Omental fat pad (tissue), 4 donors: ENCODE measurements around the gene PRRT2. TPM values are rescaled to one million over a fixed set of nuclear protein-coding genes. Genes with fewer than 3 reads are reported as not detected.

ENCODE experiments used
- ATAC-seq: fragments of 150-250 bp; one replicate; pipeline ENCODE4 v1.9.1; 2016; ENCODE audit warnings: mild to moderate bottlenecking, moderate library complexity; ENCODE audit not compliant: low FRiP score
- DNase-seq: peaks from one replicate; pipeline ENCODE4 v3.0.0-alpha.2; 2019; ENCODE audit warnings: low spot score
- total RNA-seq, 4 donors: library from RNA; depleted of rRNA; stranded (reverse); fragments of >200 nt; gene quantifications; one replicate each; pipeline ENCODE4 v1.1.0, GENCODE V29; 2016
- TF ChIP-seq, protein P1 (sequence below), 3 donors: fragments of 450-650 bp; IDR thresholded peaks; one replicate each; pipeline ENCODE4 v1.5.1; 2016 to 2017; ENCODE audit warnings: antibody characterized with exemption in 3 of 3, mild to moderate bottlenecking in 3 of 3, moderate library complexity in 2 of 3

PRRT2 gene
- total RNA-seq, 4 donors from 2014 or later, result 0.28 to 9.8 (median 1.0) TPM

DNA sequence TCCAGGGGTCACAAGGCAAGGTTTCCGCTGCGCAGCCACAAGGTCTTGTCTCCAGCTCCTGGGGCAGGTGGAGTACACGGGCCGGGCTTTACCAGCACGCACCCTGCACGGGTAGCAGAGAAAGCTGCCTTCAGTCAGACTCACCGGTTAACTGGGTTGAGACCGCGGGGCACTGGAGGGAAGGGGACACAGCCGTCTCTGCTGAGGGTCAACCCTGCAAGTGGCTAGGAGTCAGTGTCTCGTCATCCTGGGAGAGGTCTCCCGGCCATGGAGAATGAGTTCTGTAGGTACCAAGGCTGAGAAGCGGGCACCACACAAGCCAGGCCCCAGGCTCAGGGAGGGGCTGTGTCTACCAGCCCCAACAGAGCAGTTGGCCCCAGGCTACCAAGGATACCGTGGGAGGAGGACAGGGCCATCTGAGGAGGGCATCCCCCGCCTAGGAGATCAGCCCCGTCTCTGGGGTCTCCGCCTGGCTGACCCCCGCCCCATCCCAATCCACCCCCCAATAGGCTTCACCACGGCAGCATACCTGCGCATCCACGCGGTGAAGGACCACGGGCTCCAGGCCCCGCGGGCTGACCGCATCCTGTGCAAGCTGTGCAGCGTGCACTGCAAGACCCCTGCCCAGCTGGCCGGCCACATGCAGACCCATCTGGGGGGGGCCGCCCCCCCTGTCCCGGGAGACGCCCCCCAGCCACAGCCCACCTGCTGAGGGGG is 2.8 kb upstream of the PRRT2 start:
- TF ChIP-seq, protein P1, sequence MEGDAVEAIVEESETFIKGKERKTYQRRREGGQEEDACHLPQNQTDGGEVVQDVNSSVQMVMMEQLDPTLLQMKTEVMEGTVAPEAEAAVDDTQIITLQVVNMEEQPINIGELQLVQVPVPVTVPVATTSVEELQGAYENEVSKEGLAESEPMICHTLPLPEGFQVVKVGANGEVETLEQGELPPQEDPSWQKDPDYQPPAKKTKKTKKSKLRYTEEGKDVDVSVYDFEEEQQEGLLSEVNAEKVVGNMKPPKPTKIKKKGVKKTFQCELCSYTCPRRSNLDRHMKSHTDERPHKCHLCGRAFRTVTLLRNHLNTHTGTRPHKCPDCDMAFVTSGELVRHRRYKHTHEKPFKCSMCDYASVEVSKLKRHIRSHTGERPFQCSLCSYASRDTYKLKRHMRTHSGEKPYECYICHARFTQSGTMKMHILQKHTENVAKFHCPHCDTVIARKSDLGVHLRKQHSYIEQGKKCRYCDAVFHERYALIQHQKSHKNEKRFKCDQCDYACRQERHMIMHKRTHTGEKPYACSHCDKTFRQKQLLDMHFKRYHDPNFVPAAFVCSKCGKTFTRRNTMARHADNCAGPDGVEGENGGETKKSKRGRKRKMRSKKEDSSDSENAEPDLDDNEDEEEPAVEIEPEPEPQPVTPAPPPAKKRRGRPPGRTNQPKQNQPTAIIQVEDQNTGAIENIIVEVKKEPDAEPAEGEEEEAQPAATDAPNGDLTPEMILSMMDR (IDR thresholded peaks at IDR 0.05), result no peak
- no peak for ATAC-seq
- DNase-seq, result no peak

DNA sequence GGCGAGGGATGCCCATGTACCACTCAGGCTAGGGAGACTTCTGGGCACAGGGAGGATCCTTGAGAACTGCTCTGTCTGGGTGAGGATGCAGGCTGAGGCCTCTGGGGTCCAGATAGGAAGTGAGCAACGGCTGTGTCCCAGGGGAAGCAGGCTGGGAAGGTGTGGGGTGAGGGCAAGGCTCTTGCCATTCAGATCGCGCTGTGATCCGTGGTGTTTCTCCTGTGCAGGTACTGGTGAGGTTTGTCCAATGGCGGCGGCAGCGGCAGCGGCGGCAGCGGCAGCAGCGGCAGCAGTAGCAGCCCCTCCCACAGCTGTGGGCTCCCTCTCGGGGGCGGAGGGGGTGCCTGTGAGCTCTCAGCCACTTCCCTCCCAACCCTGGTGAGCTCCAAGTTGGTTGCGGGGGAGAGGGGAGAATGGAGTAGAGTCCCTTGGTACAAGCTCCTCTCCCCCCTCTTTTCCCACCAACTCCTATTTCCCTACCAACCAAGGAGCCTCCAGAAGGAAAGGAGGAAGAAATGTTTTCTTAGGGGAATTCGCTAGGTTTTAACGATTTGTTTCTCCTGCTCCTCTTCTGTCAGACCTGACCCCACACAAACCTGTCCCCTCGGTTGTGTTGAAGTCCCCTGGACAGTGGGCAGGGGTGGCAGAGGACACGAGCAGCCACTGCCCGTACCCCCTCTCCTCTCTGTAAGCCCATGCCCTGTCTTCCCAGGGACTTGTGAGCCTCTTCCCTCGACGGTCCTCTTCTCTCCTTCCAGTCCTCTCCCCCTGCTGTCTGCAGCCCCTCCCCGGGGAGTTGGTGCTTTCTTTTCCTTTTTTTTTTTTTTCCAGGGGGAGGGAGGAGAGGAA is 1.9 kb upstream of the PRRT2 start:
- DNase-seq (no peak), ATAC-seq (no peak)
- TF ChIP-seq, protein P1 (IDR thresholded peaks at IDR 0.05), result no peak

DNA sequence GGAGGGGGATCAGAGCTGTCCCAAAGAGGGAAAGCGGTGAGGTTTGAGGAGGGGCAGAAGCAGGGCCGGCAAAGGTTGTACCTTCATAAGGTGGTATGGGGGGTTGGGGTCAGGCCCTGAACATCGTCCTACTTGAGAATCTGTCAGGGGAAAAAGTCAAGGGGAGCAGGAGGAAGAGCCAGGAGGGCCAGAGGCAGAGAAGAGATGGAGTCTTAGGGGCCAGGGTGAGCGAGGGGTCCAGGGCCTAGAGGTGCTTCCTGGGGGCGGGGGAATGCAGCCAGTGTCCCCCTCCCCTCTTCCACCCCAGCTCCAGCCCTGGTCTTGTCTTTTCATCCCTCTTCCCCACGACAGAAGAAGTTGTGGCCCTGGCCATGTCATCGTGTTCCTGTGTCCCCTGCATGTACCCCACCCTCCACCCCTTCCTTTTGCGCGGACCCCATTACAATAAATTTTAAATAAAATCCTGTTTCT is 1.3 kb upstream of the PRRT2 start:
- TF ChIP-seq, protein P1 (IDR thresholded peaks at IDR 0.05), result no peak
- DNase-seq, result no peak
- no peak for ATAC-seq

- ATAC-seq (peak; percentile 69), DNase-seq (peak; percentile 81)
- TF ChIP-seq, protein P1 (IDR thresholded peaks at IDR 0.05), result no peak
These were observed 660 bp upstream of the PRRT2 start for GRCh38 chr16:29811170-29811895.

- DNase-seq, result no peak
- ATAC-seq, result no peak
- TF ChIP-seq, protein P1 (IDR thresholded peaks at IDR 0.05), result no peak
These were observed 1.0 kb downstream of the PRRT2 start for GRCh38 chr16:29812754-29813643.
